Stimulated activated naive CD8-positive, alpha-beta T cell treated with anti-CD3 and anti-CD28 coated beads, Interleukin-15, Interleukin-2, amounts not matched to agents 100 ng/mL and 50 ng/mL, for 24 hours (primary cell): Measurements from ENCODE around the gene BLOC1S4.

Source experiments
- H3K27ac Mint-ChIP-seq: one replicate; pipeline ENCODE4 v1.8.0; 2021; ENCODE audit warnings: mild to moderate bottlenecking, mixed read lengths
- H3K27me3 Mint-ChIP-seq: one replicate; pipeline ENCODE4 v1.8.0; 2021; ENCODE audit warnings: mixed read lengths
- H3K36me3 Mint-ChIP-seq: one replicate; pipeline ENCODE4 v1.8.0; 2021; ENCODE audit warnings: low read depth, mixed read lengths
- H3K4me1 Mint-ChIP-seq: one replicate; pipeline ENCODE4 v1.8.0; 2021; ENCODE audit warnings: low read depth, mixed read lengths
- H3K4me3 Mint-ChIP-seq: one replicate; pipeline ENCODE4 v1.8.0; 2021; ENCODE audit warnings: mild to moderate bottlenecking, mixed read lengths
- H3K9me3 Mint-ChIP-seq: one replicate; pipeline ENCODE4 v1.8.0; 2021; ENCODE audit warnings: mixed read lengths

The BLOC1S4 gene

DNA sequence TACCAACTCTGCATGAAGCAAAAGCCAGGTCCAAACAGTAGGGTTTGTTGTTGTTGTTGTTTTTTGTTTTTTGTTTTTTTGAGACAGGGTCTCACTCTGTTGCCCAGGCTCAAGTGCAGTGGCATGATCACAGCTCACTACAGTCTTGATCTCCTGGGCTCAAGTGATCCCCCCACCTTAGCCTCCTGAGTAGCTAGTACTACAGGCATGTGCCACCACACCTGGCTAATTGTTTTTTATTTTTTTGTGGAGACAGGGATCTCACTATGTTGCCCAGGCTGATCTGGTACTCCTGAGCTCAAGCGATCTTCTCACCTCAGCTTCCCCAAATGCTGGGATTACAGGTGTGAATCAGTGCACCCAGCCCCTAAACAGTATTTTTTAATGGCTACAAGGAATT, 16.1 kb upstream of the BLOC1S4 start:
- Mint-ChIP-seq H3K27me3 (no peaks in the 10 kb centered on the region), H3K27ac (peak overlapping the region; percentile 42), H3K9me3 (no peaks in the 10 kb centered on the region), H3K4me1 (peaks cover 59% of the 10 kb centered on the region), H3K4me3 (no peak overlapping the region), H3K36me3 (peaks cover 26% of the 10 kb centered on the region)

DNA sequence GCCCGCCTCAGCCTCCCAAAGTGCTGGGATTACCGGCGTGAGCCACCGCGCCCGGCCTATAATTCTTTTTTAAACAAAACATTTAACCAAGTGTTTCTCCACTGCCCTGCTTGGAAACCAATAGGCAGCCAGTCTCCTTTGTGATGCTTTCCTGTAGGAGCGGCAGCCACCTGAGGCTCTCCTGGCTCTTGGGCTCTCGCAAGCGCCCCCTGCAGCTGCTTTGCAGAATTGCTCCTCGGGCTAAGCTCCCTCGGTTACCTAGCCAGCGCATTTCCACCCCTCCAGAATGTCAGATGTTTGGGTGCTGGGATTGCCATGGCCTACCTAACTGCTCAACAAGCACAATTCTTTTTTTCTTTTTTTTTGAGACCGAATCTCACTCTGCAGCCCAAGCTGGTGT, 14.6 kb upstream of the BLOC1S4 start:
- Mint-ChIP-seq H3K36me3 (peaks cover 39% of the 10 kb centered on the region), H3K4me3 (no peak overlapping the region), H3K9me3 (no peaks in the 10 kb centered on the region), H3K27ac (no peak overlapping the region), H3K4me1 (peaks cover 59% of the 10 kb centered on the region), H3K27me3 (no peaks in the 10 kb centered on the region)

DNA sequence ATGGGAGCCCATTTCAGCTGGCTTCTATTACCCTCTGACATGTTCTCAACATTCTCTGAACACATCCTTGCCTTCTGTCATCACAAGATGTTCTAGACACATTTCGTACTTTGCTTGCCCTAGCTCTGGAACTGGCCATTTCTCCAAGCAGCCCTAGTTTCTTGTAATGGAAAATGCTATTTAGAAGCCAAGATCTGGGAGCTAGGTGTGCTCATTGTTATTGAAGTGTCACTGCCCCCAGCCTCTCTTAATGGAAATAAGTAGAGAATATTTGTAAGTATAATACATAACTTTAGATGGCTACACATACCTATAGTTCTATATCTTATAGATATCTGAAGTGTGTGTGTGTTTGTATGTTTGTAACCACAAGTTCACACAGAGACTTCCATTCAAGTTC, 13.2 kb upstream of the BLOC1S4 start:
- H3K27me3 Mint-ChIP-seq = no peaks in the 10 kb centered on the region
- peaks cover 61% of the 10 kb centered on the region for H3K4me1 Mint-ChIP-seq
- H3K9me3 Mint-ChIP-seq = no peaks in the 10 kb centered on the region
- no peak overlapping the region for H3K27ac Mint-ChIP-seq
- H3K36me3 Mint-ChIP-seq = peaks cover 50% of the 10 kb centered on the region
- H3K4me3 Mint-ChIP-seq = no peak overlapping the region

DNA sequence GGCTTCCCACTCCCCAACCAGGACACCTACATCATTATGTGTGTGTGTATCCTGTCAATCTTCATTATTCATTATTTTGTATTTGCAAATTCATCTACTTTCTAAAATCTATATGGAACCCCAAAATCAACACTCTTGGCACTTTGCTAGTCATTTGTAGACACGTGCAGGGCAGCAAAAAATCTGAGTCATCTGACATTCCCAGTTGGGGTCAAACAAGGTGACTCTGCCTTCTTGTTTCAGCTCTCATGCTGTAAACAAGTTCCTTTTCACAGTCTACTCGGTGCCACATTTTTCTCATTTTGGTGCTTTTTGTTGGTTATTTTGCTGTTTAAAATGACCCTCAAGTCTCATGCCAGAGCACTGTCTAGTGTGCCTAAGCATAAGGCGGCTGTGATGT, 12.2 kb upstream of the BLOC1S4 start:
- Mint-ChIP-seq H3K4me3 (no peak overlapping the region), H3K27ac (peak overlapping the region; percentile 73), H3K4me1 (peaks cover 65% of the 10 kb centered on the region), H3K27me3 (no peaks in the 10 kb centered on the region), H3K9me3 (no peaks in the 10 kb centered on the region), H3K36me3 (peaks cover 55% of the 10 kb centered on the region)

DNA sequence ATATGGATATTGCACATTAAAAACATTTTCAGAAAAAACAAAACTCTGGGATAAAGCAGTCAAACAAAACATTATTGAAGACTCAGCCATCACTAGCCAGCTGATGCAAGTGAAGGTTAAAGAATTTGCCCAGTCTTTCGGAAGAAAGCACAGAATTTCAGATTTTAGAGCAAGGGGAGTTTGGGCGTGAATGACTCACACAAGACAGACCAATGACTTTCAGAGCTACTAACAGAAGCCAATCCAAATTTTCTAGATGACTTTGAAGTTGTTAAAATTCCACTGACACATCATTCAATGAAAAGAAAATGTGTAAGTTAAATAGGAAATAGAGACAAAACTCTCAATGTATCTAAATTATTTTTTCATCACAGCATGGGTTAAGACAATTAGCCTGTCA, 10.3 kb upstream of the BLOC1S4 start:
- Mint-ChIP-seq H3K27ac (peak overlapping the region; percentile 52), H3K27me3 (no peaks in the 10 kb centered on the region), H3K4me1 (peaks cover 68% of the 10 kb centered on the region), H3K9me3 (peaks cover 1% of the 10 kb centered on the region), H3K4me3 (peak overlapping the region; percentile 50), H3K36me3 (peaks cover 60% of the 10 kb centered on the region)

DNA sequence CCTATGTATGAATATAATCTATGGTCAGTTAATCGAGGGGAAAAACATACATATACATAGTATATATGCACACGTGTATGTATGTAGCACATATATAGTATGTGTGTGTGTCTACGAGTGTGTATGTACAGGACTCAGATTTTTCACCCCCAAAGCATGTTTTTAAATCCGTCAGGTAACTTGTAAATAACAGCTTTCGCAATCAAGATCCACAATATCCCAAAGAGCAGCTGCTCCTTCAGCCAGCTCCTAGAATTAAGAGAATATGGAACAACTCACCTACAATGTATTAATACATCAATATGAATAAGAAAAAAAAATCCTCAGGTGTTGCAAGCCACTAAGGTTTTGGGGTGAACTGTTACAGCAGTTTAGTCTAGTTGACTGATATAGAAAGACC, 9.8 kb upstream of the BLOC1S4 start:
- peaks cover 73% of the 10 kb centered on the region for H3K4me1 Mint-ChIP-seq
- peaks cover 59% of the 10 kb centered on the region for H3K36me3 Mint-ChIP-seq
- H3K27ac Mint-ChIP-seq = peak overlapping the region; percentile 52
- peak overlapping the region; percentile 50 for H3K4me3 Mint-ChIP-seq
- H3K27me3 Mint-ChIP-seq = no peaks in the 10 kb centered on the region
- peaks cover 5% of the 10 kb centered on the region for H3K9me3 Mint-ChIP-seq

DNA sequence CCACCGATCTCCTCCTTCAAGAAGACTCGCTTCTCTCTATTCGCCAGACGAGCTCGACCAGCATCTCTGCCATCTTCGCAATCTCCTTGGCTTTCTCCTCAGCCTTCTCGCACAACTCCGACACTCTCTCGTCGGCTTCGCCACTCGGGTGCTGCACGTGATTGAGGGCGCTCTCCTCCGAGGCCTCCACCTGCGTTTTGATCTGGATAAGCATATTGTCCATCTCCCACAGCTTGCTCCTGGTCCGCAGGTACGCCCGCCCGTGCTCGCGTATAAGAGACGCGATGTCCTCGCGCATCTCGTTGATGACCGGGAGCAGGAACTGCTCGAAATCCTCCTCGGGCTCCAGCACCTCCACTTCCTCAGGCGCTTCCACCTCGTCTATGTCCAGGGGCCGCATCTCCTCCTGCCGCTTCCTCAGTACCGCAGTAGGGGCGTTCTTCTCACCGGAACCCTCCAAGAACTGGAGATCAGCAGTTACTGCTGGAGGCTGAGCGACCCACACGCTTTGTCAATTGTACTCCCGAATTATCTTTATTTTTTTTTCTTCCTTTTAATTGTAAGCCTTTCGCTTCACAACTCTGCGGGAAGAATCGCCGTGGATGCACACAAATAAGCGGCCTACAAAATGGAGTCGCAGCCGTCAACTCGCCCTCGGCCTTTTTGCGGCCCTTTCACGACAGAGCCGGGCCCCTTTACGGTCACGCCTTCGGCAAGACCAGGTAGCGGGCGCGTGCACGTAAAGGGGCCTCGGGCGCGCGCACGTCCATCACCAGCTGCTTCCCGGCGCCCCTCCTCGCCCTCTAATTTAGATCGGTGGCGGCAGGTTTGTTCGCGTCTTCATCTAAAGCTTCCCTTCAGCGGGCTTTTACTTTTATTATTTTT, 6.5 kb upstream of the BLOC1S4 start, which contains the start of gene MRFAP1L1:
TSS of gene MRFAP1L1 (minus strand) at position 636 of the 885 bp plus-strand sequence. CDS start at position 400, 236 bp downstream.
- peaks cover 47% of the 10 kb centered on the region for H3K36me3 Mint-ChIP-seq
- peak within 1 kb of the TSS; percentile 97 for H3K27ac Mint-ChIP-seq
- H3K4me3 Mint-ChIP-seq = peak within 1 kb of the TSS; percentile 97
- H3K27me3 Mint-ChIP-seq = no peaks in the 10 kb centered on the region
- peaks cover 61% of the 10 kb centered on the region for H3K4me1 Mint-ChIP-seq
- peaks cover 5% of the 10 kb centered on the region for H3K9me3 Mint-ChIP-seq

DNA sequence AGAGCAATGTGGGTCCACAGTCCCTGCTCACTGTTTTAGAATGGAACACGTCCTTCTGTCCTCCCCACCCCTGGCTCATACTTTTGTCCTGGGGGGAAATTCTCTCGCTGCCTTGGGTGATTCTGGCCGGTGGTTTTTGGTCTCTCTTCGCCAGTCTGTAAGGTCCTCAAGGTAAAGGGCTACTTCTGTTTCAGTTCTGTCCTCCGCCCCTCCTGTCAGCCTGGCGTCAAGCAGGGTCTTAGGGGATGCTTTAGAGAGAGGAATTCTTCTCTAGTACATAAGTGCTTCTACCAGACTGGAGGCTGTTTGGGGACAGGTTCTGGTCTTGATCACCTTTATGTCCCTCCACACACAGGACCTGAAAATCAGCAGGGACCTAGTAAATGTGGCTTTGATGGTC, 5.7 kb upstream of the BLOC1S4 start:
- Mint-ChIP-seq H3K4me1 (peaks cover 54% of the 10 kb centered on the region), H3K27ac (peak overlapping the region; percentile 97), H3K9me3 (peaks cover 5% of the 10 kb centered on the region), H3K36me3 (peaks cover 39% of the 10 kb centered on the region), H3K4me3 (peak overlapping the region; percentile 97), H3K27me3 (no peaks in the 10 kb centered on the region)

DNA sequence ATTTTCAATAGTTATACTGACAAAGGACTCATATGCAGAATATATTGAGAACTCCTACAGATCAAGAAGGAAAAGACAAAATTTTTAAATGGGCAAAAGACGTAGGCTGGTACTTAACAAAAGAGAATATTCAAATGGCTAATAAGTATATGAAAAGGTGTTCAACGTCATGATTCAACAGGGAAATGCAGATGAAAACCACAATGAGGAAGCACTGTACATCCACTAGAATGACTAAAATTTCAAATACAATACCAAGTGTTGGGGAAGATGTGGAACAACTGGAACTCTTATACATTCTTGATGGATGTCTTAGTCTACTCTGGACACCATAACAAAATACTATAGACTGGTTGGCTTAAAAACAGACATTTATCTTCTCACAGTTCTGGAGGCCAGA, 5.0 kb upstream of the BLOC1S4 start:
- peaks cover 5% of the 10 kb centered on the region for H3K9me3 Mint-ChIP-seq
- peaks cover 54% of the 10 kb centered on the region for H3K4me1 Mint-ChIP-seq
- no peaks in the 10 kb centered on the region for H3K27me3 Mint-ChIP-seq
- no peak overlapping the region for H3K4me3 Mint-ChIP-seq
- peaks cover 33% of the 10 kb centered on the region for H3K36me3 Mint-ChIP-seq
- no peak overlapping the region for H3K27ac Mint-ChIP-seq

DNA sequence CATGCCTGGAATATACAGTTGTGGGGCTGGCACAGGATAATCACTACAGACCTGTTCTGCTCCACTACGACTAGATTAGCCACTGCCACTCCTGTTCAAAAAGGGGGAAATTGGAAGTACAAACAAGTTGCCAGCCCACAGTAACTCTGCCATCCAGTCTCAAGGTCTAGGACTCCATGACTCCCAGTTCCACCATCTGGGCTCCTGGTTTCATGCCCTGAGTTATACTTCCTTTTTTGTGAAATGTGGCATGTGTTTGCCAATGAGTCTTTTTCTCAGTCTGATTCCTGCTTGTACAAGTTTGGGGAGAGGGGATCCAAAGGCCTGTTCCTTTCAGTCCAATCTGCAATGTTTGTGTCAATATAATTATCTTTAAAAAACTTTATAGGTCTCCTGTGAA, 1.0 kb upstream of the BLOC1S4 start:
- Mint-ChIP-seq H3K27ac (peak overlapping the region; percentile 57), H3K36me3 (peaks cover 4% of the 10 kb centered on the region), H3K4me1 (peaks cover 41% of the 10 kb centered on the region), H3K27me3 (no peaks in the 10 kb centered on the region), H3K4me3 (no peak overlapping the region), H3K9me3 (peaks cover 5% of the 10 kb centered on the region)

DNA sequence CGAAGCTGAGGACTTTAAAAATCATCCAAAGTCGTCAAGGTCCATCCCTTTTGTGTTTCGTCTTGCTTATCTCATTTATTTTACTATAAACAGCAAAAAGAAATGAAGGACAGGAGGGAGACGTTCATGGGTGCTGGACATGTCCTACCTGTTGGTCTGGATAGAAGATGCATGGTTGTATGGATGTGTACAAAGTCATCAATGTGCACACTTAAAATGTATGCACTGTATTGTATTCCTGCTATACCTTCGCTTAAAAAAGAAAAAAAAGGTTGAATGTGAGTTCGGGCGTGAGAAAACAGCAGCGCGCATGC, 313 bp upstream of the BLOC1S4 start:
- peaks cover 4% of the 10 kb centered on the region for H3K9me3 Mint-ChIP-seq
- H3K4me3 Mint-ChIP-seq = peak overlapping the region; percentile 91
- H3K27me3 Mint-ChIP-seq = no peaks in the 10 kb centered on the region
- H3K36me3 Mint-ChIP-seq = peaks cover 4% of the 10 kb centered on the region
- H3K4me1 Mint-ChIP-seq = peaks cover 40% of the 10 kb centered on the region
- peak overlapping the region; percentile 97 for H3K27ac Mint-ChIP-seq

DNA sequence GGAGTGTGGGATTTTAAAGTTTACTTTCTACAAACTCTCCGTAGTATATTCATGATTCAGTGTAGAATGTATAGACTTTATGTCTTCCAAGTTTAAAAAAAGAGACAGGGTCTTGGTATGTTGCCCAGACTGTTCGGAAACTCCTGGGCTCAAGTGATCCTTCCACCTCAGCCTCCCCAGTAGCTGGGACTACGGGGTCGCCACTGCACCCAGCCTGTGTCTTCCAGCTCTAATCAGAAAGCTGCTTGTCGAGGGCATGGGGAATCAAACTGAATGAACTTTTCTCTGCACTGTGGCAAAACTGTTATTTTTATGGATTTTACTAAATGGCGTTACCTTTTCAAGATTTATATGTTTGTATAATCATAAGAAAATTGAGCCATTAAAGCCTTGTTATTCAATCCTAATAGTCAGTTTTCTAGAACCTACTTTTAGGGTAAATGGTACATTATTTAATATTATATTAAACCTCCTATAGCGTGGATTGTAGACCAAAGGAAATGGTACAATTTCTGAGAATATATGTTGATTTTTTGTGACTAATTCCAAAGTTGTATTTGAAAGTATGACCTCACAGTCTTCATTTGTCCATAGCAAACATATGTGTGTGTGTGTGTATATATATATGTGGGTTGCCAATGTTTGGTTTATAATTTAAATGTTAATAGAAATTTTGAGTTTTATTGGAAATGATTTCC, 1.1 kb downstream of the BLOC1S4 start:
- Mint-ChIP-seq H3K4me1 (peaks cover 36% of the 10 kb centered on the region), H3K9me3 (no peaks in the 10 kb centered on the region), H3K27me3 (no peaks in the 10 kb centered on the region), H3K4me3 (peak overlapping the region; percentile 91), H3K27ac (peak overlapping the region; percentile 89), H3K36me3 (peaks cover 4% of the 10 kb centered on the region)

DNA sequence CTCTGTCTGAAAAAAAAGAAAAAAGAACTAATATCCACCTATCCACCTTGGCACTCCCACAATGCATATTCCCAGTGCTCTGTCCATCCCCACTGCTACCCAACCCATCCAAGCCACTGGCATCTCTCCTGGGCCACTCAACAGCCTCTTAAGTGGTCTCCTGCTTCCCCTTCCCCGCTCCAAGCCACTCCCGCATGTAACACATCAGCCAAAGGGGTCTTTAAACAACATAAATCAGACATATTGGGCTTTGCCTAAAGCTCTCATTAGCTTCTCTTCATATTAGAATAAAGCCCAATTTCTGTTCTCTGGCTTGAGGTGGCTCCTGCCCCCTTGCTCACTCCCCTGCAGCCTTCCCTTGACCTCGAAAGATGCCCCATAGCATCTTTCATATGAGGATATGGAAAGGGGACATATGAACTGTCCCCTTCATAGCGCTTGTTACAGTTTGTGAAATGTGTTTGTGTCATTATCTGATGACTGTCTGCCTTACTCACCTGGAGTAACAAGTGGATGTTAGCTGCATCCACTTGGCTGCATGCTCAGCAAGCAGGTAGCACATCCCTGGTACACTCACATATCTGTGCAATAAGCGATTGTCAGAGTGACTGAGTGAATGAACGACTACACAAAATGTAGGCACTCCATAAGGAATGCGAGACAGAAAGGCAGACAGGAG, 3.1 kb downstream of the BLOC1S4 start:
- Mint-ChIP-seq H3K4me1 (peaks cover 36% of the 10 kb centered on the region), H3K36me3 (peaks cover 4% of the 10 kb centered on the region), H3K27ac (no peak overlapping the region), H3K9me3 (no peaks in the 10 kb centered on the region), H3K4me3 (peak overlapping the region; percentile 16), H3K27me3 (no peaks in the 10 kb centered on the region)

DNA sequence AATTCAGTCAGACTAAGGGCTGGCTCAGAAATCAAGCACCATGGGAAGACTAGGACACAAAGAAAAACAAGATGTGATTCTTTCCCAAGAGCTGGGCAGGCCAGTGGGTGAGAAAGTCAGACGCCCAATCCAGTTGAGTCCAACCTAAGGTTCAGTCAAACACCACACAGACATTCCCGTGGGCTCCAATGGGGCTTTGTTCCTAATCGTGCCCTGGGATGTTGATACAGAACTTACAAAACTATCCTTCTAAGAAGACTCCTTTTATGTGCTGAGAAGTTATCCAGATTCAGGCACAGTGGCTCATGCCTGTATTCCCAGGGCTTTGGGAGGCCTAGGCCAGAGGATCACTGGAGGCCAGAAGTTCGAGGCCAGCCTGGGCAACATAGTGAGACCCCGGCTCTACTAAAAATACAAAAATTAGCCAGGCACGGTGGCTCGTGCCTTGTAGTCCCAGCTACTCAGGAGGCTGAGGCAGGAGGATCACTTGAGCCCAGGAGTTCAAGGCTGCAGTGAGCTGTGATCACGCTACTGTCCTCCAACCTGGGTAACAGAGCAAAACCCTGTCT, 3.7 kb downstream of the BLOC1S4 start:
- H3K9me3 Mint-ChIP-seq = no peaks in the 10 kb centered on the region
- H3K36me3 Mint-ChIP-seq = peaks cover 4% of the 10 kb centered on the region
- peaks cover 36% of the 10 kb centered on the region for H3K4me1 Mint-ChIP-seq
- H3K27me3 Mint-ChIP-seq = no peaks in the 10 kb centered on the region
- no peak overlapping the region for H3K4me3 Mint-ChIP-seq
- H3K27ac Mint-ChIP-seq = no peak overlapping the region
